NCI-H446 treated with DMSO at 0.1 percent for 48 hours (cell line): ENCODE results near the gene BMPR1A.
"Not testable (repeated sequence)": the region's sequence is repeated elsewhere in the genome, so short reads cannot be mapped to it uniquely, and the experiment has no call there.

ENCODE experiments used
- DNase-seq: peaks from one replicate; lab custom pipeline; 2025; lab: John Stamatoyannopoulos, UW

BMPR1A gene

DNA sequence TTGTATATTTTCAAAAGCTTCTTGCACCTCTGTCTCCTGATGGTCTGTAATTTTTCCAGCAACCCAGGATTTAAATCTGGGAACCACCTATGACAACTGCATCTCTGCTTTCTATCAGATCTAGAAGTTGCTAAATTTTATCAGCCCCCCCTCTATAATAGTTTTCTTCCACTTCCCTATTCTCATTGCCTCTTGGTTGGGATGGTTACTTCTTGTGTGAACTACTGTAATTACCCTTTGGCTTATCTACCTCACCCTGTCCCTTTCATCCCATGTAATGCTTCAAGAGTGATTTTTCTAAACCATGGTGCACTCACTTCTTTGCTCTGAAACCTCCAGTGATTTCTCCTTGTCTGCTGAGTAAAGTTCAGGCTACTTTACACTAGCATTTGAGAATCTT is 92.3 kb downstream of the BMPR1A start:
- DNase-seq = no peak

DNA sequence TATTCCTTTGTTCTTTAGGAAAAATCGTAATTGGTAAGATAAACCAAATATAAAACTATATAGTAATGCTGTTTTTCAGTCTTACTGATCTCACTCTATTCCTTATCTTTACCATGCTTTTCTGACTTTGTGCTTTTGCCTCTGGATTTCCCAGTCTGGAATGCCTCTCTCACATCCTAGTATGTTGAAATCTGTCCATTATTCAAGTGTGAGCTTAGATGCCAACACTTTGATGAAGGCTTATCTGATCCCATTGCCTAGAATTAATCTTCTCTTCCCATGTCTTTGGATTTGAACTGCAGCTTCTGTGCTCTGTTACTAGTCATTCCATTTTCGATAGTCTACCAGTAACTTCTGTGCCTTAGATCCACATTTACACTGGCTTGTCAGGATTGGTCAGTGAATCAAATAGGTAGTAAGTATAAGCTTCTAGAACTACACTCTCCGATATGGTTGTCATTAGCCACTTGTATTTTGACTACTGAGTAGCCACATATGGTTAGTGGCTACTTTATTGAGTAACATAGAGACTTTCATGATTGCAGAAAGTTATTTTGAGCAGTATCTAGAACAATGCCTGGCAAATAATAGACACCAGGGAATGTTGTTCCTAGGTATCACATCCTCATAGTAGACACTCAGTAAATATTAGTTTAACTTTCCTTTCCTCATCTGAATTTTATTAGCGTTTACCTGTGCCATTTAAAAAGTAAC is 92.9 kb downstream of the BMPR1A start:
- no peak for DNase-seq

DNA sequence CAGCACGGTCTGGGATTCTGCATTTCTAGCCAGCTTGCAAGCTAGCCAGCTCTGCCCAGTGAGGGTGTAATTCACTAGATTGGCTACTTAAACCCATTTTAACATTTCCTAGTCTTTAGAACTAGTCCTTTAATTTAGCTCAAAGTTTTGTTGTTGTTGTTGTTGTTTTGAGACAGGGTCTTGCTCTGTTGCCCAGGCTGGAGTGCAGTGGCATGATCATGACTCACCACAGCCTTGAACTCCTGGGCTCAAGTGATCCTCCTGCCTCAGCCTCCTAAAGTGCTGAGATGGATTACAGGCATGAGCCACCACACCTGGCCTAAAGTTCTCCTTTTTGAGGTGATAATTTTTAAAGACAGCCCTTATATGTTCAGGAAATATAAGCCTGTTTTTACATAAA is 94.1 kb downstream of the BMPR1A start:
- DNase-seq = no peak

DNA sequence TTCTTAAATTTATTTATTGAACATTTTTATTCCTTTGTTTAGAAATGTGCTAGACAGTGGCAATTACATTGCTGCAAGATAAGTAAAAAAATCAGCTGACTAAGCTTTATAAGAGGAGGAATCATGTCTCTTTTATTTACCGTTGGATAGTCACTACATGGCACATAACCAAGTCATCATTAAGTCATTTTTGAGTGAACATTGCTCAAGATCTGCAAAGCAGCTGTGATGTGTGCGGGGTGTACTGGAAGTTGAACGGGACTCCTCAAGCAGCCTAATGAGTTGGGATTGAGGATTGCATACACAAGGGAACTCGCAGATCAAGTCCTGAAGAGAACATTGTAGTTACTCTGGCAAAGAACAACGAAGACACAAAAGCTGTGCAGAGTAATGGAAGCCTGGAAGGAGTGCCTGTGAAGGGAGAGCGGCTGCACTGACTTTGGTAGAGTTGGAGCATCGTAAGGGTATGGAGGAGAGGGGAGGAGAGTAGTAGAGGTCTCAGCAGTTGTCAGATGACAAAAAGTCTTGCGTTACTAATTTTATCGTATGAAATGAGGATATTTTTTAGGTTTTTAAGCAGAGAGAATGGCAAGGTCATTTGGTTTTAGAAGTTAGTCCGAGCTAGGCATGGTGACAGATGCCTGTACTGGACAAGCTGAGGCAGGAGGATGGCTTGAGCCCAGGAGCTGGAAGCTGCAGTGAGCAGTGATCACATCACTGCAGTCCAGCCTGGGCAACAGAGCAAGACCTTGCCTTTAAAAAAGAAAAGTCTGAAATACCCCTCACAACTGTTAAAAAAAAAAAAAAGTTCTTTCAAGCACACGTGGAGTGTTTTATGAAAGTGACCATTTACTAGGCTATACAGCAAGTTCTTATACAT is 95.1 kb downstream of the BMPR1A start:
- DNase-seq = no peak

DNA sequence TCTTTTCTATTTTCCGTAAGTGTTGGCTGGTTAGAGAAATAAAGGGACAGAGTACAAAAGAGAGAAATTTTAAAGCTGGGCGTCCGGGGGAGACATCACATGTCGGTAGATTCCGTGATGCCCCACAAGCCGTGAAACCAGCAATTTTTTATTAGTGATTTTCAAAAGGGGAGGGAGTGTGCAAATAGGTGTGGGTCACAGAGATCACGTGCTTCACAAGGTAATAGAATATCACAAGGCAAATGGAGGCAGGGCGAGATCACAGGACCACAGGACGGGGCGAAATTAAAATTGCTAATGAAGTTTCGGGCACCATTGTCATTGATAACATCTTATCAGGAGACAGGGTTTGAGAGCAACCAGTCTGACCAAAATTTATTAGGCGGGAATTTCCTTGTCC is 97.2 kb downstream of the BMPR1A start:
- DNase-seq = not testable (repeated sequence)

DNA sequence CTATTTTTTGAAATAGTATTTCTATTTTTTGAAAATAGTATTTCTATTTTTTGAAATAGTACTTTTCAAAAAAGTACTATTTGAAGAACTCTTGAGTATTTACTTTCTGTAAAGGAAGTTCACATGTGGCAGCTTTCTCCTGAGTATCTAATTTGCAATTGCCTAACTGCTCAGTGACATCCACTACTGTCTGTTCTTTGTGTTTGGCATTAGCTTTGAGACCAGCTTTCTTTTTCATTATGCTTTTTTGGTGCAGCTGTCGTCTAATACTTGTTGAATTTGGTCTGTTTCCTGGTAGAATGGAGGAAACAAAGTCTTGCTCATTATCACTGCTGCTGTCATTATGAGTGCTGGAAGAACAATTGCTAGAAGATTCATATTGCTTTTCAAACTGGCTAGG is 99.1 kb downstream of the BMPR1A start:
- DNase-seq = no peak

DNA sequence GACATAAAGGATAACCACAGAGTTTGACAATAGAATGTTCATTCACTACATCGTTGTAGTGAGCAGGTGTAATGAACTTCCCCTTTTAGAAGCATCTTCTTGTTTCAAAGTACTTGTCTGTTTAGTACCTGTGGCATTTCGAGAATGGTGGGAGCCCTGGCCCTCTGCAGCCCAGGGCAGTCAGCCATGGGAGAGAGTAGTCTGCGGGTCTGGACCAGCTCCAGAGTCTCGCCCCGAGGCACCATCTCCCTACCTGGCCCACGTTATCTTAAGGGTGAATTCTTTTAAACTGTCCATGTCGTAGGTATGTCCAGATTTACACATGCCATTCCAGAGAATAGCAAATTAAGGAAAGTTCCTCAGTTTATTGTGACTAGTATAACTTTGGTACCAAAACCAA is 99.7 kb downstream of the BMPR1A start:
- DNase-seq = no peak

DNA sequence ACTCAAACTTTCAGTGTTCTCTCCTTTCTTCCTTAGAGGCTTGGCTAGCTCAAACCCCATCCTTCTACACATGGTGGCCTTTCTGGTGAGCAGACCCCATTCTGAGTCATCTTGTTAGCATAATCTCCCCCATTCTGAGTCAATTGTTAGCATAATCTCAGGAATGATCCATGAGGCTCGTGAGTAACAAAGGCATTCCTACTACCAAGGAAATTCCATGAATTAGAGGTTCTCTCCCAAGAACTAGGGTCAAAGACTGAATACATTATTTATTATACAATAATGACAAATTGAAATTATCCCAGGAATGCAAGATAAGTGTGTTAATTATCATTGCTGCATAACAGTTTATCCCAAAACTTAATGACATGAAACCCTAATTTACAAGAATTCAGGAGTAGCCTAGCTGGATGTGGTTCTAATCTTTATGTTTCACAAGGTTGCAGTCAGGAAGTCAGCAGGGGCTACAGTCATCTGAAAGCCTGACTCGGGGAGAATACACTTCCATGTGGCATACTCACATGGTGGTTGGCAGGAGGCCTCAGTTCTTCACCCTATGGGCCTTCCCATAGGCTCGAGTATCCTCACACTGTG is 100.8 kb downstream of the BMPR1A start:
- peak; percentile 32 for DNase-seq

DNA sequence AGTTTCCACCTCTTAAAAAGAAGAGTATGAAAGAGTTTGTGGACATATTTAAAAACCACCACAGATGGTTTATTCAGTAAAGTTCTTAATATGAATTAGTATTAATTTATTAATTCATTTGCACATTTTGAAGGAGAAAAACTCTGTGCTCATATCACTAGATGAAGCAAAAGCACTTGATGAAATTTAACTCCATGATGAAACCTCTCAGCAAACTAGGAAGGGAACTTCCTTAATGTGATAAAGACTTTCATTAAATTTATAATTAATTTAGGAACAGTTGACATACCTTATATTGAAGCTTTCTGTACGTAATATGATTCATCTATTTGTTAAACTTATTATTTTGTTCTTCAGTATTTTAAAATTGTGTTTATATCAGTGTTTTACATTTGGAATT is 101.6 kb downstream of the BMPR1A start:
- DNase-seq = no peak

DNA sequence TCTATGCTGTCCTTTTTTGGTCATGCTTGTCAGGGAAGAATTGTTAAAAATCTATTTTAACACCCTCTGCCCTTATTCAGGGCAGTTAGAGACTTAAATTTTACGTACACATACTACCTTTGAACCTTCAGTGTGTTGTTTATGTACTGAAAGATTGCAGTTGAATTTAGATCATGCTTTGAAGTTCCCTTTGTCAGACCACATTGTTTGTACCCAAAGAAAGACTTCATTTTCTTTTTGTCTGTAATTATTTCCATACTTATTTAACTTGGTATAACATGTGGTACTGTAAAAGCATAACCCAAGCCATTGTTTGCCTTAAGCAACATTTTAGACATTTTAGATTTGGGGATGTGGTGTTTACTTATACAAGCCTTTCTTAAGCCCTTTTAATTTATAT is 104.9 kb downstream of the BMPR1A start:
- no peak for DNase-seq

DNA sequence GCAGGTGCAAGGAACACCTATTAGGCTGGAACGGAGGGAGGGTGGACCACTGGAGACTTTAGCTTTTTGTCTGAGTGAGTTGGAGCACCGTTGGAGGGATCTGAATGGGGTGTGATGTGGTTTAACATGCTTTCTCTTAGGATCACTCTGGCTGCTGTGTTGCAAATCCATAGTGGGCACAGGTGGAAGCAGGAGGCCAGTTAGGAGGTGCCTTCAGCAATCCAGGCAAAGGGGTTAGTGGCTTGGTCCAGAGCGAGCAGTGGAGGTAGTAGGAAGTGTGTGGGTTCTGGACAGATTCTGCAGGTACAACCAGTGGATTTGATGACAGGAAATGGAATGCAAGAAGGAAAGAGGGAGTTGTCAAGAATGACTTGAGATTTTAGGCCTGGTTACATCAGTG is 106.0 kb downstream of the BMPR1A start:
- no peak for DNase-seq

DNA sequence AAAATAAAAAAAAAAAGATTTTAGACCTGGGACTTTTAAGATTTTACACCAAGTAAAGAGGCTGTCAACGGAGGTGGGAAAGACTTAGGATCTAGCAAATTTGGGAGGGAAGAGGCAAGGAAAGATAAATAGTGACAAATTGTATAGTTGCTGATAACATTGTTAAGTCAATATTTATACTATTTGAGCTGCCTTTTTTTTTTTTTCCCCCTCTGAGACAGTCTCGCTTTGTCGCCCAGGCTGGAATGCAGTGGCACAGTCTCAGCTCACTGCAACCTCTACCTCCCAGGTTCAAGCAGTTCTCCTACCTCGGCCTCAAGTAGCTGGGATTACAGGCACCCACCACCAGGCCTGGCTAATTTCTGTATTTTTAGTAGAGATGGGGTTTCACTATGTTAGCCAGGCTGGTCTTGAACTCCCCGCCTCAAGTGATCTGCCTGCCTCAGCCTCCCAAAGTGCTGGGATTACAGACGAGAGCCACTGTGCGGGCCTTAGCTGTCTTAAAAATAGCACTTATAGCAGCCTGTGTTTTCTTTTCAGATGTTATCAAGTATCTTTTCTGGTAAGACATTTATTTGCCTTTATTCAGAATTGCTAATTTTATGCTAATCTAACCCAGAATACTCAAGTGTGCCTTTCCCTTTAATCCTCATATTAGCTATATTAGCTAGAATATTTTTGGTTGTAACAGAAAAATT is 106.5 kb downstream of the BMPR1A start:
- DNase-seq = no peak

DNA sequence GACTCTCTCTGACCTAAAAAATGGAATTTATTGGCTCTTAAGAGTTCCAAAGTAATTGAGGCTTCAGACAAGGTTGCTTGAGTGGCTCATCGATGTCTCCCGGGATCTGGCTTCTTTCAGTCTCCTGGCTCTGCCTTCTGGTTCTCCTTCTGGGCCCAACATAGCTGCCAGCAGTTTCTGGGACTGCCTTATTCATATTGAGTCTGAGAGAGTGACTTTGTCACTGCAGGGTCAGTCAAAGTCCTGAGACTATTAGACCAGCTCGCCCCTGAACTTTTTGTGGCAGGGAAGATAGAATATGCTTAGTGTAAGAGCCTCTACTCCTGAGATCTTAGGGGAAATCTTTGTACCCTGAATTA is 107.0 kb downstream of the BMPR1A start:
- peak; percentile 20 for DNase-seq

DNA sequence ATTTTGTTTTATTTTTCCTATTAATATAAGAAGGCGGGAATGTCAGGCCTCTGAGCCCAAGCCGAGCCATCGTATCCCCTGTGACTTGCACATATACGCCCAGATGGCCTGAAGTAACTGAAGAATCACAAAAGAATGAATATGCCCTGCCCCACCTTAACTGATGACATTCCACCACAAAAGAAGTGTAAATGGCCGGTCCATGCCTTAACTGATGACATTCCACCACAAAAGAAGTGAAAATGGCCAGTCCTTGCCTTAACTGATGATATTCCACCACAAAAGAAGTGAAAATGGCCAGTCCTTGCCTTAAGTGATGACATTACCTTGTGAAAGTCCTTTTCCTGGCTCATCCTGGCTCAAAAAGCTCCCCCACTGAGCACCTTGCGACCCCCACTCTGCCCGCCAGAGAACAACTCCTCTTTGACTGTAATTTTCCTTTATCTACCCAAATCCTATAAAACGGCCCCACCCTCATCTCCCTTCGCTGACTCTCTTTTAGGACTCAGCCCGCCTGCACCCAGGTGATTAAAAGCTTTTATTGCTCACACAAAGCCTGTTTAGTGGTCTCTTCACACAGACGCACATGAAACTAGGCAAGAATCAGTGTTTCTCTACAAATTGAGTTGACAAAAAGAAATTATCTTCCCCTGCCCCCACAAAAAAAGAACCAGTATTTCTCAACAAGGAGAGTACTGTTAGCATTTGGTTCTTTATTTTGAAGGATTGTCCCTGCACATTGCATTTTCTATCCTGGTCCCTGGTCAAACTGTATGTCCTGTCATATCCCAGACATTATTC is 108.8 kb downstream of the BMPR1A start:
- not testable (repeated sequence) for DNase-seq

DNA sequence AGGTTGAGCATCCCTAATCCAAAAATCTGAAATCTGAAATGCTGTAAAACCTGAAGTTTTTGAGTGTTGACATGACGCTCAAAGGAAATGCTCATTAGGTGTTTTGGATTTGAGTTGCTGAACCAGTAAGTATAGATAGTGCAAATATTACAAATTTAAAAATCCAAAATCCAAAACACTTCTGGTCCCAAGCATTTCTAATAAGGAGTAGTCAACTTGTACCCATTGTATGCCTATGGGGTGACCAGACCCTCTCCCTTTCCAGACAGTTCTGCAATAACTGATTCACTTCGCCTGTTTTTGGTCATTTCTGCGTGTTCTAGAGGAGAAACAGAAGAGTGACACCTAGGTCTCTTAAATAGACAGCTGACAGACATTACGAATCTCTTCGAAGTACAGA is 110.7 kb downstream of the BMPR1A start:
- DNase-seq = no peak

DNA sequence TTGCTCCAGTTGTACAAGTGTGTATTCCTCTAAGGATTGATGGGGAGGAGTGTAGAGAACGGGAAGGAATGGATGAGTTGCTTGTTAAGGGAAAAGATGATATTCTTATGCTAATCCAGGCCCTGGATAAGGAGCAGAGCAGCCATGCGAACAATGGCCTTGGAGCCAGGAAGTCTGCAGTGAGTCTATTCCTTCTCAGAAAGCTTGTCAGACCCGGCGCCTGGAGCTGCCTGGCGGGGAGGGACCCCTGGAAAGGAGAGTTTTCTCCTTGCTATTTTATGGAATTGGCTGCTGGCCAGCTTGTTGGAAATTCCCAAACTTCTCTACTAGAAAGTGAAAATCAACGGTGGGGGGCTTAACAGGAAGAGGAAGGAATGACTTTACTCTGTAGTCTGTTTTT is 111.9 kb downstream of the BMPR1A start:
- DNase-seq = peak; percentile 36

DNA sequence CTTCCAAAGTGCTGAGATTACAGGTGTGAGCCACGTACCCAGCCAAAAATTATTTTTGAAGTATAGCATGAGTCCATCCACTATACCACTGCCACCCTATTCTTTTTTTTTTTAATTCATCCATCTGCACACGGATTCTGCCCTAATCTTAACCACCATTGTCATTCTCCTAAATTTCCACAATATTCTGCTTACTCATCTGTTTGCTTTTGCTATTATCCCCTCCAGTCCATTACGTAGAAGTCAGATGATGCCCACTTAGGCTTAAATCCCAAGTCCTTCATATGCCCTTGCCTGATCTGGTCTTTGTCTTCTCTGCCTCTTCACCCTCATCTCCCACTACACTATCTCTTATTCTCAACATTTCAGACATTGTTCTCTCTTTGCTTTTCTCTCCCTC is 114.3 kb downstream of the BMPR1A start:
- DNase-seq = no peak

DNA sequence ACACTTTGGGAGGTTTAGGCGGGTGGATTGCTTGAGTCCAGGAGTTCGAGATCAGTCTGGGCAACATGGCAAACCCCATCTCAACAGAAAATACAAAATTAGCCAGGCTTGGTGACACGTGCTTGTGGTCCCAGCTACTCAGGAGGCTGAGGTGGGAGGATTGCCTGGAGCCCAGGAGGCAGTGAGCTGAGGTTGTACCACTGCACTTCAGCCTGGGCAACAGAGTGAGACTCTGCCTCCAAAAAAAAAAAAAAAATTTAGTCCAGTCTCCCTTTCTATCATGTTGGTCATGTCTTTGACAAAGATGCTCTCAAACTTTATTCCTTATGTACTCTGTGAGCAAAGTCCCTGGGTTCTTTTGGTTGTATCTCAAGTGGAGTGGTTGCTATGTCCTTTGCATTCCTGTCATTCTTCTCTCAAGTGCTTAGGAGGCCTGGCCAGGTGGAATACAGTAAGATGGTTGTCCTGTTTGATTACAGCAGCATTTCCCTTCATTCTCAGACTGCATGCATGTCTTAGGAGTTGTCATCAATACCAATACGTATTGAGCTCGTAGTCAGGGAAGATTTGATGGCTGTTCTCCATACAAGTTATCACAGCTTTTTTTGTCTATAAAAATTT is 115.3 kb downstream of the BMPR1A start:
- DNase-seq = no peak

DNA sequence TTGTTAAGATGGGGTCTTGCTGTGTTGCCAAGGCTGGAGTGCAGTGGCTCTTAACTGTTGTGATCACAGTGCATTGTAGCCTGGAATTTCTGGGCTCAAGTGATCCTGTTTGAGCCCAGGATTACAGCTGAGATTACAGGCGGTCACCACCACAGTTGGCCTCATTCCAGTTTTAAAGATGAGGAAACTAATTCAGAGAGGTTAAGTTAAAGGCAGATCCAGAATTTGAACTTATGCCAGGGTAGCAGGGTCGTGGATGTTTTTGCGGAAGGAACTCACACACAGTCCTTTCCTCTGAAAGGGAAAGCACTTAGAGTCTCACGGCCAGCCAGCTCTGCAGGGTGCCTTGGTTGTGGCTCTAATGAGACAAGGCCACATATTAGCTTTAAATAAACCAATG is 116.3 kb downstream of the BMPR1A start:
- DNase-seq = peak; percentile 16

DNA sequence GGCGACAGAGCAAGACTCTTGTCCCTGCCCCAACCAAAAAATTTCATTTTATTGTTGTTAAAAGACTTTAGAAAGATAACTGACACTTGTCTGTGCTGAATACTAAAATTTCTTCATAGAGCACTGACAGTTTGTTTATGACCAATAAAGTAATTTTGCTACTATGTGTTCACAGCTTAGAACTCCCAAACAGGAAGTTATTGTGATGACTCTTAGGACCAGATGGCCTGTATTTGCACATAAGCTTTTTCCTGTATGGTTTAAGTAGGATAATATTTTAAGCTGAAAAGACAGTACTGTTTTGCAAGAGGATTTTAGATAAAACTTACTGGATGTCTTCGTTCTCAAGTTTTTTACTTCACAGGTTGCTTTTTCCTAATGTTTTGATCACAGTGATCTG is 120.3 kb downstream of the BMPR1A start:
- DNase-seq = no peak

DNA sequence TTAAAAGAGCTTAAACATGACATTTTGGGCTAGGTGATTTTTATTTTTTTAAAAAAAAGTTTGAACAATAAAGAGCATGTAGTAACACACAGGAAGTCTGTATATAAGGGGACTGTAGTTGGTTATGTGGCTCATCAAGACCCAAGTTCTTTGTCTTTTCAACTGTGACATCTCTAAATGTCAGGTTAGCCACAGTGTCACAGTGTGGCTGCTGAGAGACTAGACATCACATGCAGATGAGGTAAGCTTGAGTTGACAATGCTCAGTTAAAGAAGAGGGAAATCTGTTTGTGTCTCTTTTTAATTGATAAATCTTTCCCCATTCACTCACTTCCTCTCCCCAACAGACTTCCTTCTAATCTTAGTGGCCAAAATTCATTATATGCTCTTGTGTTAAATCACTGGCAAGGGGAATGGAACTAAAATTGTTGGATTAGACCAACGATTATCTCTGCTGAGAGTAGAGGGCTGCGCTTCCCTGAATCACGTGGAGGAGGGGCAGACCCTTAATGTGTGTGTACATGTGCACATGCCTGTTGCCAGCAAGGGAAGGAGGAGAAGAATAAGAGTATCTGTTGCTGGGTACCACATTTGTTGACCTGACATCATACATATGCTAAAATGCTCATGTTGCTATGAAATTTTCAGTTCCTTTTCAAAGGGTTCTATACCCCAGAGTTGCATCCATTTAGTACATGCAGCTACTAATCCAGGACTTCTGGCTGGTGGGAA is 122.7 kb downstream of the BMPR1A start:
- DNase-seq = no peak
